Gastroesophageal sphincter (tissue), 4 donors: ENCODE results near the gene SHQ1. TPM values are rescaled to one million over a fixed set of nuclear protein-coding genes. Genes with fewer than 3 reads are reported as not detected.
A peak's percentile ranks its signal among the peaks of the same experiment; 100 is the strongest.

Experiments
- ATAC-seq: fragments of 150-250 bp; one replicate; pipeline ENCODE4 v1.9.1; 2016; ENCODE audit warnings: mild to moderate bottlenecking, moderate library complexity
- H3K27ac ChIP-seq, 4 donors: fragments of 200-600 bp; sonication (generic) in 3 of 4; 1 replicate in 3 of 4; 2 replicates in 1 of 4; pipeline ENCODE4 v1.5.1; 2016 to 2019
- H3K27me3 ChIP-seq: fragments of 200-600 bp; sonication (generic); one replicate; pipeline ENCODE4 v1.5.1; 2019
- H3K36me3 ChIP-seq, 2 donors: fragments of 200-600 bp; sonication (generic); one replicate each; pipeline ENCODE4 v1.5.1; 2019; ENCODE audit warnings: control low read depth in 1 of 2
- H3K4me1 ChIP-seq, 3 donors: fragments of 200-600 bp; sonication (generic); 1 replicate in 2 of 3; 2 replicates in 1 of 3; pipeline ENCODE4 v1.5.1; 2016 to 2019; ENCODE audit warnings: control low read depth in 2 of 3
- H3K4me3 ChIP-seq, 2 donors: fragments of 200-600 bp; sonication (generic); one replicate each; pipeline ENCODE4 v1.5.1; 2019; ENCODE audit warnings: mild to moderate bottlenecking in 1 of 2, moderate library complexity in 1 of 2
- H3K9me3 ChIP-seq, 3 donors: fragments of 200-600 bp; sonication (generic); one replicate each; pipeline ENCODE4 v1.5.1; 2017 to 2019; ENCODE audit warnings: control low read depth in 2 of 3
- CTCF ChIP-seq, 4 experiments: fragments of 200-600 bp in 2 of 4; fragments of 450-650 bp in 2 of 4; sonication (generic) in 1 of 4; IDR thresholded peaks; one replicate each; pipeline ENCODE4 v1.5.1; 2017 to 2019; ENCODE audit warnings: antibody characterized with exemption in 4 of 4, mild to moderate bottlenecking in 2 of 4, moderate library complexity in 2 of 4
- EP300 ChIP-seq: sonication (generic); formaldehyde crosslinking; IDR thresholded peaks from one replicate; pipeline ENCODE4 v1.6.1; 2017; ENCODE audit warnings: antibody characterized with exemption, mild to moderate bottlenecking
- POLR2A ChIP-seq, 2 donors: fragments of 450-650 bp; IDR thresholded peaks; one replicate each; pipeline ENCODE4 v1.6.1; 2017; ENCODE audit warnings: antibody characterized with exemption in 2 of 2, mild to moderate bottlenecking in 2 of 2, moderate library complexity in 1 of 2
- POLR2AphosphoS5 ChIP-seq: sonication (generic); formaldehyde crosslinking; IDR thresholded peaks from one replicate; pipeline ENCODE4 v1.6.1; 2017; ENCODE audit warnings: antibody characterized with exemption
- WGBS, 2 donors: methylation state at CpG; one replicate each; pipeline ENCODE4 v1.1.5; 2018; ENCODE audit warnings: low coverage in 1 of 2; 5-methylcytosine and 5-hydroxymethylcytosine counted together
- total RNA-seq, 4 donors: library from RNA; depleted of rRNA; stranded (reverse); fragments of >200 nt; gene quantifications; one replicate each; pipeline ENCODE4 v1.1.0, GENCODE V29; 2016

Gene SHQ1
- total RNA-seq, 4 donors from 2014 or later: 7.0 to 17.1 (median 11.2) TPM

- no peak overlapping the region for H3K4me3 ChIP-seq
- 100% methylated on average over 4 to 6 of the region's 10 CpGs for WGBS, 2 donors
- H3K27me3 ChIP-seq: no peaks in the 10 kb centered on the region
- no peak overlapping the region for H3K27ac ChIP-seq
- H3K4me1 ChIP-seq: peaks cover 4 to 37% (median 7%) of the 10 kb centered on the region in 3 donors
- no peaks in the 10 kb centered on the region for H3K9me3 ChIP-seq
- TF ChIP-seq EP300 (no peak), POLR2A (IDR thresholded peaks at IDR 0.05) (no peak), CTCF (IDR thresholded peaks at IDR 0.05) (no peak)
- peaks cover 0 to 20% of the 10 kb centered on the region in 2 donors for H3K36me3 ChIP-seq
- ATAC-seq: no peak
Measured at GRCh38 chr3:72846166-72846565, 2.1 kb downstream of the SHQ1 start.

DNA sequence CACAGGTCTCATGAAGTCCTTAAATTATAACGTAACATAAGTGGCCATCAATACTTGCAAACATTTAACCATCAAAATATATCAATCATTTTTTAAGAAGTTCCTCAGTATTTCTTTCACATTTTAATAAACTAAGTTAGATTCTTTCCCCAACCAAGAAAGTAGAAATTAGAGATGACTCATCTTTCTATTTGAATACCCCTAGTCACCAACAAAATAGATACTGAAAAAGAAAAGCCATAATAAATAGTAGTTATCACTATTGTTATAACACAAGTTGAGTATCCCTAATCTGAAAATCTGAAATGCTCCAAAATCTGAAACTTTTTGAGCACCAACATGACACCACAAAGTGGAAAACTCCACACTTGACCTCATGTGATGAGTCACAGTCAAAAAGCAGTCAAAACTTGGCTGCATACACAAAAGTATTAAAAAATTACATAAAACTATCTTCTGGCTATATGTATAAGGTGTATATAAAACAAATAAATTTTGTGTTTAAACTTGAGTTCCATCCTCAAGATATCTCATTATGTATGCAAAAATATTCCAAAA lies 3.7 kb downstream of the SHQ1 start:
- Histone ChIP-seq H3K27me3 (no peaks in the 10 kb centered on the region), H3K27ac (no peak overlapping the region), H3K36me3 (peaks cover 0 to 36% of the 10 kb centered on the region in 2 donors), H3K9me3 (no peaks in the 10 kb centered on the region), H3K4me3 (no peak overlapping the region), H3K4me1 (peaks cover 4 to 37% (median 7%) of the 10 kb centered on the region in 3 donors)
- TF ChIP-seq POLR2AphosphoS5: no peak
- TF ChIP-seq CTCF (IDR thresholded peaks at IDR 0.05): no peak
- TF ChIP-seq POLR2A (IDR thresholded peaks at IDR 0.05): no peak
- TF ChIP-seq EP300: no peak
- WGBS, 2 donors: 93 to 100% methylated on average over 1 of the region's 1 CpG
- no peak for ATAC-seq

DNA sequence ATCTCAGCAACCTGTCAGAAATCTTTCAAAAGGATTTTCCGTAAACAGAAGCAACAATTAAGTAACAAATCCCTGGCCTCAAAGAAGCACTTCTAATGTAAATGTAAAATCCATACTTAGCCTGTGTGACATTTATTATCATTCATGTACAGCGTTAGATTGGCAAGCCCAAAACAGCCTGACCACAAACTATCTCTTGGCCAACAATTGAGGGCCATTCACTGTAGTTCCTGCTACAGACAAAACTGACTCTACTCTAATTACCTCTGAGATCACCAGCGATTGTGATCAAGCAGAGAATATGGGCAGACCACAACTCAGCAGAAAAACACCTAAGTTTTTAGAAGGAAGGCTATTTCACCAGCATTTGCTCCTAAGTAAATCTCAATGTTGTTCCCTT lies 9.2 kb downstream of the SHQ1 start:
- no peaks in the 10 kb centered on the region for H3K27me3 ChIP-seq
- H3K36me3 ChIP-seq: peaks cover 0 to 53% of the 10 kb centered on the region in 2 donors
- H3K4me3 ChIP-seq: no peak overlapping the region
- no peak for ATAC-seq
- WGBS, 2 donors: 86 to 100% methylated on average over 2 to 3 of the region's 3 CpGs
- no peak overlapping the region for H3K27ac ChIP-seq
- no peak for TF ChIP-seq POLR2AphosphoS5
- TF ChIP-seq EP300: no peak
- no peak for TF ChIP-seq POLR2A (IDR thresholded peaks at IDR 0.05)
- no peak for TF ChIP-seq CTCF (IDR thresholded peaks at IDR 0.05)
- peaks cover 0 to 19% (median 0%) of the 10 kb centered on the region in 3 donors for H3K4me1 ChIP-seq
- no peaks in the 10 kb centered on the region for H3K9me3 ChIP-seq

DNA sequence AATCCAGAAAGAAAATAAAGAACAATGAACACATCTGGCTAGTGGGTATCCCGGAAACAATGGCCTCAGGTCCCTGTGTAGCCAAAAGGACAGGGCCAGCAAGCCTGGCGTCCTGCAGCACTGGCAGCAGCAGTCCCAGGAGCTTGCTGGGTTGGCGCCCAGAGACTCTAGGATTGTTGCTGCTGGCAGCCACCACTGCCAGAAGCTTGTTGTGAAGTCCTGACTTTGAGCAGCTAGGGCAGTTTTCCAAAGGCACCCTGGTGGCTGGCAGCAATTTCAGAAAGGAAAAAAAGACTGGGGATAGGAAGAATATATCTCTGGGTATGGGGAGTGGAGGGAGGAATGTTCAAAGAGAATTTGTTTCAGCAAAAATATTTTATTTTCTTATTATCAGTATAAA lies 11.3 kb downstream of the SHQ1 start:
- peaks cover 0 to 19% (median 0%) of the 10 kb centered on the region in 3 donors for H3K4me1 ChIP-seq
- H3K4me3 ChIP-seq: no peak overlapping the region
- peak overlapping the region in 1 of 4 donors; percentile 39 for H3K27ac ChIP-seq
- no peaks in the 10 kb centered on the region for H3K9me3 ChIP-seq
- H3K36me3 ChIP-seq: peaks cover 0 to 48% of the 10 kb centered on the region in 2 donors
- TF ChIP-seq POLR2AphosphoS5 (peak; percentile 40), EP300 (no peak), CTCF (IDR thresholded peaks at IDR 0.05) (peak in 3 of 4 experiments; percentile 24 to 38 (median 26))
- WGBS, 2 donors: 33 to 45% methylated on average over 1 to 3 of the region's 3 CpGs
- no peaks in the 10 kb centered on the region for H3K27me3 ChIP-seq
- peak; percentile 78 for ATAC-seq

GRCh38 chr3:72836416-72836815 lies 11.8 kb downstream of the SHQ1 start:
- no peak for TF ChIP-seq POLR2AphosphoS5
- TF ChIP-seq POLR2A (IDR thresholded peaks at IDR 0.05): no peak
- TF ChIP-seq EP300: no peak
- no peak for TF ChIP-seq CTCF (IDR thresholded peaks at IDR 0.05)
- H3K4me3 ChIP-seq: no peak overlapping the region

More at GRCh38 chr3:72836416-72836815, 11.8 kb downstream of the SHQ1 start:
- ATAC-seq: no peak
- Histone ChIP-seq H3K27ac (peak overlapping the region in 1 of 4 donors; percentile 39), H3K9me3 (no peaks in the 10 kb centered on the region), H3K36me3 (peaks cover 0 to 45% of the 10 kb centered on the region in 2 donors), H3K4me1 (peaks cover 0 to 19% (median 0%) of the 10 kb centered on the region in 3 donors), H3K27me3 (no peaks in the 10 kb centered on the region)
- WGBS, 2 donors: 74 to 100% methylated on average over 1 to 3 of the region's 3 CpGs
